ENCODE measurements around the gene BARHL2.

- TF ChIP-seq, protein P1, sequence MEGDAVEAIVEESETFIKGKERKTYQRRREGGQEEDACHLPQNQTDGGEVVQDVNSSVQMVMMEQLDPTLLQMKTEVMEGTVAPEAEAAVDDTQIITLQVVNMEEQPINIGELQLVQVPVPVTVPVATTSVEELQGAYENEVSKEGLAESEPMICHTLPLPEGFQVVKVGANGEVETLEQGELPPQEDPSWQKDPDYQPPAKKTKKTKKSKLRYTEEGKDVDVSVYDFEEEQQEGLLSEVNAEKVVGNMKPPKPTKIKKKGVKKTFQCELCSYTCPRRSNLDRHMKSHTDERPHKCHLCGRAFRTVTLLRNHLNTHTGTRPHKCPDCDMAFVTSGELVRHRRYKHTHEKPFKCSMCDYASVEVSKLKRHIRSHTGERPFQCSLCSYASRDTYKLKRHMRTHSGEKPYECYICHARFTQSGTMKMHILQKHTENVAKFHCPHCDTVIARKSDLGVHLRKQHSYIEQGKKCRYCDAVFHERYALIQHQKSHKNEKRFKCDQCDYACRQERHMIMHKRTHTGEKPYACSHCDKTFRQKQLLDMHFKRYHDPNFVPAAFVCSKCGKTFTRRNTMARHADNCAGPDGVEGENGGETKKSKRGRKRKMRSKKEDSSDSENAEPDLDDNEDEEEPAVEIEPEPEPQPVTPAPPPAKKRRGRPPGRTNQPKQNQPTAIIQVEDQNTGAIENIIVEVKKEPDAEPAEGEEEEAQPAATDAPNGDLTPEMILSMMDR (IDR thresholded peaks at IDR 0.05): no peak
- TF ChIP-seq POLR2A (IDR thresholded peaks at IDR 0.05): no peak
- TF ChIP-seq EP300 (IDR thresholded peaks at IDR 0.05): no peak
Measured at GRCh38 chr1:90763506-90763905, 46.4 kb upstream of the BARHL2 start.
